ENCODE results near the gene FGF14. TPM values are rescaled to one million over a fixed set of nuclear protein-coding genes. Genes with fewer than 3 reads are reported as not detected.

Gene FGF14
- total and polyA plus RNA-seq, 2 of the 4 experiments (the other 2 are of a cell fraction) = under 0.01 TPM; not detected in 1

- CTCF ChIA-PET = no interaction called here
- no peak overlapping the region for H3K27ac ChIP-seq (ENCODE audit: insufficient read depth, low read length)
- no peak overlapping the region for H3K4me3 ChIP-seq (ENCODE audit: insufficient read depth, low read depth, low read length)
These were observed 150.0 kb downstream of the FGF14 start for GRCh38 chr13:102251817-102252216.

More at GRCh38 chr13:102251817-102252216, 150.0 kb downstream of the FGF14 start:
- Histone ChIP-seq H3K36me3 (ENCODE audit: control insufficient read depth, insufficient read depth, low read length) (no peaks in the 10 kb centered on the region), H2AK5ac (ENCODE audit: low read depth, low read length) (no peak overlapping the region), H2AK9ac (replicated peaks; ENCODE audit: low read depth, low read length, poor library complexity) (no peak overlapping the region), H3K9me1 (ENCODE audit: insufficient read depth, low read length) (no peaks in the 10 kb centered on the region), H4K5ac (ENCODE audit: low read depth, low read length) (no peak overlapping the region), H2BK120ac (ENCODE audit: low read depth, low read length) (no peak overlapping the region), H2BK15ac (ENCODE audit: low read depth, low read length) (no peak overlapping the region), H4K20me1 (ENCODE audit: insufficient read depth, low read length) (no peaks in the 10 kb centered on the region), H4K8ac (ENCODE audit: low read depth in 2 of 2, low read length in 2 of 2) (no peak overlapping the region), H3K9ac (ENCODE audit: low read depth, low read length) (no peak overlapping the region), H2BK20ac (ENCODE audit: low read depth, low read length) (no peak overlapping the region), H3K18ac (ENCODE audit: low read depth, low read length) (no peak overlapping the region), H3K14ac (replicated peaks; ENCODE audit: low read depth, low read length) (no peak overlapping the region), H2AFZ (replicated peaks; ENCODE audit: low read length, poor library complexity) (no peak overlapping the region), H2BK5ac (ENCODE audit: low read depth, low read length, poor library complexity, severe bottlenecking) (no peak overlapping the region), H3K23ac (ENCODE audit: low read depth, low read length) (no peak overlapping the region), H4K91ac (ENCODE audit: insufficient read depth, low read depth, low read length) (no peak overlapping the region), H3K4ac (ENCODE audit: low read depth, low read length) (no peak overlapping the region), H3K9me3 (ENCODE audit: control insufficient read depth, insufficient read depth, low read length) (no peaks in the 10 kb centered on the region), H3K4me2 (ENCODE audit: low read depth, low read length) (no peak overlapping the region), H3K4me1 (ENCODE audit: control insufficient read depth, insufficient read depth, low read length) (no peaks in the 10 kb centered on the region), H3K27me3 (ENCODE audit: control insufficient read depth, insufficient read depth, low read length) (no peaks in the 10 kb centered on the region), H3K56ac (ENCODE audit: extremely low read depth, insufficient read depth, low read length) (no peak overlapping the region), H3K79me1 (ENCODE audit: low read depth in 1 of 2, low read length in 2 of 2) (no peaks in the 10 kb centered on the region)
- DNase-seq (no peak), ATAC-seq (ENCODE audit: low read depth) (no peak)
- WGBS, 2 experiments (ENCODE audit: extremely low coverage in 2 of 2, insufficient read length in 1 of 2) = 71% methylated on average over 1 of the region's 3 CpGs; no CpG with 5 or more reads in 1 of the 2 experiments
- intact Hi-C loops (cut with micrococcal nuclease) (no loop called here), in situ Hi-C loops (cut with MboI; ENCODE audit: low sequenced_read_pairs) (no loop called here), dilution Hi-C loops (cut with HindIII; ENCODE audit: low sequenced_read_pairs, unreplicated experiment) (no loop called here)
- no TSS peak for BruUV-seq (replicated peaks)
- TF ChIP-seq RCOR1 (IDR thresholded peaks at IDR 0.05; ENCODE audit: insufficient replicate concordance, low read length) (no peak), SMC3 (IDR thresholded peaks at IDR 0.05; ENCODE audit: low read depth, low read length) (no peak), MAZ (IDR thresholded peaks at IDR 0.05; ENCODE audit: borderline replicate concordance, low read depth, low read length) (no peak), USF2 (IDR thresholded peaks at IDR 0.05; ENCODE audit: low read depth, low read length) (no peak), BHLHE40 (IDR thresholded peaks at IDR 0.05; ENCODE audit: low read depth, low read length) (no peak)
- POLR2A ChIA-PET (ENCODE audit: unreplicated experiment) = no interaction called here

Measured in IMR-90 (cell line).